Measurements from ENCODE around the gene PPIF. TPM values are rescaled to one million over a fixed set of nuclear protein-coding genes. Genes with fewer than 3 reads are reported as not detected.
A peak's percentile ranks its signal among the peaks of the same experiment; 100 is the strongest.

PPIF gene
- total and polyA plus RNA-seq, 4 donors, result 22.2 to 84.3 (median 60.0) TPM

DNA sequence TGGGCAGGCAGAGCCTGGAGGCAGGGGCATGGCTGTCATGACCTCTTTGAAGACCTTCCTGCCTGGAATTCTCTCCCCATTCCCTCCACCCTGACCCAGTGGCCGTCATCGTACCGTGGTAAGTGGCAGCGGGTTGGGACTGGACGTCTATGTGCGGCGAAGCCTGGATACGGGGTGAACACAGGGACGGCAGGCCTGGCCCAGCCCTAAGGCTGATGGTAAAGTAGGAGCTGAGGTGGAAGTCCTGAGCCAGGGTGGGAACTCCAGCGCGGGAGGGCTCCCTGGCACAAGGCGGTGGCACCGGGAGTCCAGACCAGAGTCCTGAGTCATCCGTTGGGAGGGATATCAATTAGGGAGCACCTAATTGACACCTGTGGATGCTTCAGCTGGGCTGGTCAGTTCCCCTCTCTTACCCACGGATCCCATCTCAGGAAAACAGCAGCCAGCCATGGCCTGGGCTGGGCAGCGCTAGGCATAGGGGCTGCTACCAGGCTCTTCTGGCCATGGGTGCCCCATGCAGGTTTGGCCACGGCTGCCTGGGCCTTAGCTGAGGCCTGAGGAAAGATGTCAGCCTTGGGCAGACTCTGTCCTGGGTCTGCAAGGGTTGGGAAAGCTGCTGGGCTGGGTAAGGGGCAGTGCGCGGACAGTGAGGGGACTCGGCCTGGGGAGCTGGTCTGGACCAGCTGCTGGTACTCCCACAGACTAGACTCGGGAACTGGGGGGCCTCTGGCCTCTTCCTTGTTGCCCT lies 3.3 kb downstream of the PPIF start:
- Histone ChIP-seq H3K4me1 (ENCODE audit: control insufficient read depth in 4 of 4, insufficient read depth in 4 of 4, low read length in 3 of 4) (peaks cover 16 to 36% (median 23%) of the 10 kb centered on the region in 4 donors), H3K9me3 (ENCODE audit: control insufficient read depth in 4 of 4, low read length in 3 of 4) (no peaks in the 10 kb centered on the region), H3K27ac (ENCODE audit: low read depth in 1 of 2, low read length in 2 of 2) (no peak overlapping the region), H3K36me3 (ENCODE audit: control insufficient read depth in 4 of 4, insufficient read depth in 3 of 4, low read depth in 1 of 4, low read length in 3 of 4) (peaks cover 26 to 60% (median 52%) of the 10 kb centered on the region in 4 donors), H3K9ac (ENCODE audit: low read depth in 1 of 2, low read length in 2 of 2) (no peak overlapping the region), H3K27me3 (ENCODE audit: control insufficient read depth in 4 of 4, insufficient read depth in 4 of 4, low read length in 3 of 4) (no peaks in the 10 kb centered on the region), H3K4me3 (ENCODE audit: low read depth in 1 of 3, low read length in 3 of 3) (no peak overlapping the region)
- WGBS, result 92% methylated on average over 21 of the region's 21 CpGs
- peak; percentile 31 for DNase-seq (ENCODE audit: low spot score)
- TF ChIP-seq, protein P1, sequence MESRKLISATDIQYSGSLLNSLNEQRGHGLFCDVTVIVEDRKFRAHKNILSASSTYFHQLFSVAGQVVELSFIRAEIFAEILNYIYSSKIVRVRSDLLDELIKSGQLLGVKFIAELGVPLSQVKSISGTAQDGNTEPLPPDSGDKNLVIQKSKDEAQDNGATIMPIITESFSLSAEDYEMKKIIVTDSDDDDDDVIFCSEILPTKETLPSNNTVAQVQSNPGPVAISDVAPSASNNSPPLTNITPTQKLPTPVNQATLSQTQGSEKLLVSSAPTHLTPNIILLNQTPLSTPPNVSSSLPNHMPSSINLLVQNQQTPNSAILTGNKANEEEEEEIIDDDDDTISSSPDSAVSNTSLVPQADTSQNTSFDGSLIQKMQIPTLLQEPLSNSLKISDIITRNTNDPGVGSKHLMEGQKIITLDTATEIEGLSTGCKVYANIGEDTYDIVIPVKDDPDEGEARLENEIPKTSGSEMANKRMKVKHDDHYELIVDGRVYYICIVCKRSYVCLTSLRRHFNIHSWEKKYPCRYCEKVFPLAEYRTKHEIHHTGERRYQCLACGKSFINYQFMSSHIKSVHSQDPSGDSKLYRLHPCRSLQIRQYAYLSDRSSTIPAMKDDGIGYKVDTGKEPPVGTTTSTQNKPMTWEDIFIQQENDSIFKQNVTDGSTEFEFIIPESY (IDR thresholded peaks at IDR 0.05), result no peak
- TF ChIP-seq HNF4G (IDR thresholded peaks at IDR 0.05) (no peak), HNF4A (conservative IDR thresholded peaks at IDR 0.05) (no peak), JUND (IDR thresholded peaks at IDR 0.05) (no peak), RAD21 (IDR thresholded peaks at IDR 0.05) (no peak), ATF3 (IDR thresholded peaks at IDR 0.05) (no peak), FOXA2 (IDR thresholded peaks at IDR 0.05) (no peak)
- TF ChIP-seq, protein P2, sequence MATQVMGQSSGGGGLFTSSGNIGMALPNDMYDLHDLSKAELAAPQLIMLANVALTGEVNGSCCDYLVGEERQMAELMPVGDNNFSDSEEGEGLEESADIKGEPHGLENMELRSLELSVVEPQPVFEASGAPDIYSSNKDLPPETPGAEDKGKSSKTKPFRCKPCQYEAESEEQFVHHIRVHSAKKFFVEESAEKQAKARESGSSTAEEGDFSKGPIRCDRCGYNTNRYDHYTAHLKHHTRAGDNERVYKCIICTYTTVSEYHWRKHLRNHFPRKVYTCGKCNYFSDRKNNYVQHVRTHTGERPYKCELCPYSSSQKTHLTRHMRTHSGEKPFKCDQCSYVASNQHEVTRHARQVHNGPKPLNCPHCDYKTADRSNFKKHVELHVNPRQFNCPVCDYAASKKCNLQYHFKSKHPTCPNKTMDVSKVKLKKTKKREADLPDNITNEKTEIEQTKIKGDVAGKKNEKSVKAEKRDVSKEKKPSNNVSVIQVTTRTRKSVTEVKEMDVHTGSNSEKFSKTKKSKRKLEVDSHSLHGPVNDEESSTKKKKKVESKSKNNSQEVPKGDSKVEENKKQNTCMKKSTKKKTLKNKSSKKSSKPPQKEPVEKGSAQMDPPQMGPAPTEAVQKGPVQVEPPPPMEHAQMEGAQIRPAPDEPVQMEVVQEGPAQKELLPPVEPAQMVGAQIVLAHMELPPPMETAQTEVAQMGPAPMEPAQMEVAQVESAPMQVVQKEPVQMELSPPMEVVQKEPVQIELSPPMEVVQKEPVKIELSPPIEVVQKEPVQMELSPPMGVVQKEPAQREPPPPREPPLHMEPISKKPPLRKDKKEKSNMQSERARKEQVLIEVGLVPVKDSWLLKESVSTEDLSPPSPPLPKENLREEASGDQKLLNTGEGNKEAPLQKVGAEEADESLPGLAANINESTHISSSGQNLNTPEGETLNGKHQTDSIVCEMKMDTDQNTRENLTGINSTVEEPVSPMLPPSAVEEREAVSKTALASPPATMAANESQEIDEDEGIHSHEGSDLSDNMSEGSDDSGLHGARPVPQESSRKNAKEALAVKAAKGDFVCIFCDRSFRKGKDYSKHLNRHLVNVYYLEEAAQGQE (IDR thresholded peaks at IDR 0.05), result no peak

DNA sequence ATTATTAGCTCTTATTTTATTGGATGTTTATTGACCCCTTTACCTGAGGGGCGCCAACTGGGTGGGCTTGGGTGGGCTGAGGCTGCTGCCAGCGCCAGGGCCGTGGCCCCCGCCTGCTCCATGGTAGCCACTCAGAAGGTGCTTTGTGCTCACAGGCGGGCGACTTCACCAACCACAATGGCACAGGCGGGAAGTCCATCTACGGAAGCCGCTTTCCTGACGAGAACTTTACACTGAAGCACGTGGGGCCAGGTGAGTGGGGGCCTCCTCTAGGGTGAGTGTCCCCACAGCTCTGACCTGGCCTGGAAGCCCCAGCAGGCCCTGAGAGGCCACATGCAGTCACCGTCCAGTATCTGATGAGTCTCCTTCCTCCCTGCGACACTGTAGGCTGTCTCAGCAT lies 4.1 kb downstream of the PPIF start:
- Histone ChIP-seq H3K36me3 (ENCODE audit: control insufficient read depth in 4 of 4, insufficient read depth in 3 of 4, low read depth in 1 of 4, low read length in 3 of 4) (peaks cover 26 to 62% (median 52%) of the 10 kb centered on the region in 4 donors), H3K9me3 (ENCODE audit: control insufficient read depth in 4 of 4, low read length in 3 of 4) (no peaks in the 10 kb centered on the region), H3K9ac (ENCODE audit: low read depth in 1 of 2, low read length in 2 of 2) (no peak overlapping the region), H3K27me3 (ENCODE audit: control insufficient read depth in 4 of 4, insufficient read depth in 4 of 4, low read length in 3 of 4) (no peaks in the 10 kb centered on the region), H3K4me1 (ENCODE audit: control insufficient read depth in 4 of 4, insufficient read depth in 4 of 4, low read length in 3 of 4) (peaks cover 13 to 28% (median 15%) of the 10 kb centered on the region in 4 donors), H3K4me3 (ENCODE audit: low read depth in 1 of 3, low read length in 3 of 3) (no peak overlapping the region), H3K27ac (ENCODE audit: low read depth in 1 of 2, low read length in 2 of 2) (no peak overlapping the region)
- WGBS, result 91% methylated on average over 13 of the region's 13 CpGs
- TF ChIP-seq RAD21 (IDR thresholded peaks at IDR 0.05) (no peak), NR2F2 (IDR thresholded peaks at IDR 0.05) (no peak), RXRA (IDR thresholded peaks at IDR 0.05) (no peak), YY1 (IDR thresholded peaks at IDR 0.05) (no peak), ATF3 (IDR thresholded peaks at IDR 0.05) (no peak), SP1 (IDR thresholded peaks at IDR 0.05) (no peak), JUND (IDR thresholded peaks at IDR 0.05) (no peak), HNF4A (conservative IDR thresholded peaks at IDR 0.05) (no peak), EGR1 (IDR thresholded peaks at IDR 0.05; ENCODE audit: low read depth in 2 of 2) (no peak), FOXA2 (IDR thresholded peaks at IDR 0.05) (no peak)
- TF ChIP-seq, protein P2 (IDR thresholded peaks at IDR 0.05), result no peak
- TF ChIP-seq, protein P3, sequence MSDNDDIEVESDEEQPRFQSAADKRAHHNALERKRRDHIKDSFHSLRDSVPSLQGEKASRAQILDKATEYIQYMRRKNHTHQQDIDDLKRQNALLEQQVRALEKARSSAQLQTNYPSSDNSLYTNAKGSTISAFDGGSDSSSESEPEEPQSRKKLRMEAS (IDR thresholded peaks at IDR 0.05), result no peak
- peak; percentile 32 for DNase-seq (ENCODE audit: low spot score)
